OCI-LY7 (cell line): ENCODE results near the gene STAB1. TPM values are rescaled to one million over a fixed set of nuclear protein-coding genes. Genes with fewer than 3 reads are reported as not detected.

Source experiments
- BruUV-seq: library from RNA; stranded (reverse); fragments of 400-500 nt; replicated peaks from 2 replicates; lab custom pipeline; 2021; lab: Mats Ljungman, UMichigan
- CTCF ChIA-PET: fragments of 300-600 bp; sonication (Branson Sonifier 250); formaldehyde crosslinking; loops from one replicate; lab custom pipeline; 2022; ENCODE audit warnings: antibody characterized with exemption; ENCODE audit not compliant: unreplicated experiment; lab: Charles Lee
- POLR2A ChIA-PET: fragments of 300-600 bp; sonication (Branson Sonifier 250); formaldehyde crosslinking; loops from one replicate; lab custom pipeline; 2022; ENCODE audit warnings: antibody characterized with exemption; lab: Charles Lee
- DNase-seq: peaks from one replicate; pipeline ENCODE4 v3.0.0-alpha.2; 2015; ENCODE audit warnings: low spot score
- H2AFZ ChIP-seq: fragments of 200-600 bp; sonication (generic), shearing (Covaris generic); 2 replicates; pipeline ENCODE4 v1.6.1; 2014; ENCODE audit warnings: mild to moderate bottlenecking, antibody characterized with exemption, low read length, moderate library complexity
- H3K27ac ChIP-seq: fragments of 200-600 bp; sonication (generic); 2 replicates; pipeline ENCODE4 v1.5.1; 2014; ENCODE audit warnings: mixed run types, low read depth, mild to moderate bottlenecking, moderate library complexity, low read length, inconsistent platforms; ENCODE audit not compliant: poor library complexity, severe bottlenecking
- H3K36me3 ChIP-seq: fragments of 200-600 bp; sonication (generic); 2 replicates; pipeline ENCODE4 v1.6.1; 2014; ENCODE audit warnings: mild to moderate bottlenecking, antibody characterized with exemption, low read length, moderate library complexity, mixed read lengths; ENCODE audit not compliant: insufficient read depth
- H3K4me1 ChIP-seq: fragments of 200-600 bp; sonication (generic); 2 replicates; pipeline ENCODE4 v1.5.1; 2014; ENCODE audit warnings: mild to moderate bottlenecking, low read length; ENCODE audit not compliant: insufficient read depth, poor library complexity, severe bottlenecking
- H3K4me2 ChIP-seq: fragments of 200-600 bp; sonication (generic); 2 replicates; pipeline ENCODE4 v1.6.1; 2014; ENCODE audit warnings: mild to moderate bottlenecking, low read length
- H3K4me3 ChIP-seq: fragments of 200-600 bp; sonication (generic); 2 replicates; pipeline ENCODE4 v1.5.1; 2014; ENCODE audit warnings: mild to moderate bottlenecking, low read depth, low read length; ENCODE audit not compliant: poor library complexity, severe bottlenecking
- H3K79me2 ChIP-seq: fragments of 200-600 bp; sonication (generic); 2 replicates; pipeline ENCODE4 v1.6.1; 2016; ENCODE audit warnings: low read depth, mild to moderate bottlenecking, low read length, moderate library complexity, mixed read lengths; ENCODE audit not compliant: insufficient read depth
- H3K9me2 ChIP-seq: fragments of 200-600 bp; sonication (generic); 2 replicates; pipeline ENCODE4 v1.6.1; 2016; ENCODE audit warnings: mild to moderate bottlenecking, low read length, mixed read lengths; ENCODE audit not compliant: insufficient read depth
- H3K9me3 ChIP-seq: fragments of 200-600 bp; sonication (generic); 2 replicates; pipeline ENCODE4 v1.6.1; 2014; ENCODE audit warnings: mild to moderate bottlenecking, mixed run types, low read length, mixed read lengths
- H4K20me1 ChIP-seq: fragments of 200-600 bp; sonication (generic); 2 replicates; pipeline ENCODE4 v1.6.1; 2014; ENCODE audit warnings: mild to moderate bottlenecking, antibody characterized with exemption, low read length, moderate library complexity, mixed read lengths; ENCODE audit not compliant: insufficient read depth
- CTCF ChIP-seq: fragments of 200-600 bp; sonication (generic); conservative IDR thresholded peaks from 2 replicates; pipeline ENCODE4 v1.5.1; 2014; ENCODE audit warnings: mild to moderate bottlenecking, antibody characterized with exemption, low read length, moderate library complexity, mixed read lengths
- EZH2phosphoT487 ChIP-seq: fragments of 200-600 bp; sonication (generic); IDR thresholded peaks from 2 replicates; pipeline ENCODE4 v1.6.1; 2018; ENCODE audit warnings: low read depth, borderline replicate concordance, mild to moderate bottlenecking, mixed run types, antibody characterized with exemption, low read length, moderate library complexity, mixed read lengths
- intact Hi-C: fragments of 100-400 bp; cut with micrococcal nuclease; formaldehyde crosslinking; loops from one replicate; pipeline ENCODE4 v1.10.0; 2022; ENCODE audit not compliant: unreplicated experiment
- total RNA-seq, 2 experiments: library from RNA; depleted of rRNA in 1 of 2; stranded (reverse); fragments of >200 nt in 1 of 2; shearing (Covaris generic) in 1 of 2; gene quantifications; 2 replicates each; pipeline ENCODE4 v1.2.3, GENCODE V29; 2014 to 2022

STAB1 gene
- total RNA-seq, 2 experiments from 2014 or later: not detected

GRCh38 chr3:52535411-52536111, 40.4 kb downstream of the STAB1 start:
- no TSS peak for BruUV-seq
- peak overlapping the region; percentile 34; the same call in 1 of the 2 replicates for H2AFZ ChIP-seq
- no peak for DNase-seq

DNA sequence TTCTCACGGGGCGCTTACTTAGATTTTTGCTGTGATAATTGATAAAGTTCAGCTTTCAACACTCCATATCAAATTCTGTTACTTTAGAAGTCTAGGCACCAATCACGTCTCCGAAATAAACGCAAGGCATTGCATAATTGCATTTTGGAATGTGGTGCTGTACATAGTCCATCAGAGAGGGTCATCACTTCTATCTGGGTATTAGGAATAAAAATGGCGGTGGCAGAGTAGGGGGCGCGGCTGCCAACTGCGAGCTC, 40.9 kb downstream of the STAB1 start:
- BruUV-seq: no TSS peak
- Histone ChIP-seq H3K4me3 (peak overlapping the region; percentile 13), H3K27ac (peak overlapping the region; percentile 13), H3K4me1 (peaks cover 57% of the 10 kb centered on the region), H3K9me3 (no peaks in the 10 kb centered on the region), H3K9me2 (no peaks in the 10 kb centered on the region), H3K79me2 (peaks cover 46% of the 10 kb centered on the region), H4K20me1 (peaks cover 17% of the 10 kb centered on the region; the same call in 1 of the 2 replicates), H3K4me2 (peak overlapping the region; percentile 64), H3K36me3 (peaks cover 22% of the 10 kb centered on the region), H2AFZ (peak overlapping the region; percentile 34; the same call in 1 of the 2 replicates)
- intact Hi-C loops: loop anchor here (1.0 to 5.0 kb wide), 3 partner anchors 64 to 149 kb away; partner anchors contain the start of genes NISCH and PBRM1
- no peak for DNase-seq
- ChIA-PET POLR2A (interaction anchor here (0.6 to 1.5 kb wide), 10 partner anchors 9 to 205 kb away, joined by 3 to 7 read pairs (median 4); no protein-coding TSS in a partner anchor), CTCF (interaction anchor here (0.5 to 0.9 kb wide), 3 partner anchors 15 to 525 kb away, joined by 3 to 5 read pairs (median 4); no protein-coding TSS in a partner anchor)
- TF ChIP-seq EZH2phosphoT487: no peak
- TF ChIP-seq CTCF: peak; percentile 12; the same call in 1 of the 2 replicates

More at GRCh38 chr3:52535411-52536111, 40.4 kb downstream of the STAB1 start:
- intact Hi-C loops: loop anchor here (1.0 to 5.0 kb wide), 3 partner anchors 63 to 150 kb away; partner anchors contain the start of genes NISCH and PBRM1
- Histone ChIP-seq H3K4me3 (peak overlapping the region; percentile 13), H3K9me3 (no peaks in the 10 kb centered on the region), H4K20me1 (peaks cover 13% of the 10 kb centered on the region; the same call in 1 of the 2 replicates), H3K36me3 (peaks cover 18% of the 10 kb centered on the region), H3K79me2 (peaks cover 43% of the 10 kb centered on the region), H3K27ac (peak overlapping the region; percentile 60), H3K4me2 (peak overlapping the region; percentile 69), H3K4me1 (peaks cover 57% of the 10 kb centered on the region), H3K9me2 (no peaks in the 10 kb centered on the region)
- TF ChIP-seq EZH2phosphoT487 (no peak), CTCF (no peak)
- ChIA-PET POLR2A (interaction anchor here (0.6 to 1.5 kb wide), 11 partner anchors 9 to 206 kb away, joined by 3 to 7 read pairs (median 3); no protein-coding TSS in a partner anchor), CTCF (interaction anchor here (0.5 to 0.9 kb wide), 3 partner anchors 16 to 524 kb away, joined by 3 to 5 read pairs (median 4); no protein-coding TSS in a partner anchor)
